Measurements from ENCODE around the gene CFAP74. TPM values are rescaled to one million over a fixed set of nuclear protein-coding genes. Genes with fewer than 3 reads are reported as not detected.

The CFAP74 gene
- total and polyA plus RNA-seq, 2 of the 4 experiments (the other 2 are of a cell fraction): not detected

DNA sequence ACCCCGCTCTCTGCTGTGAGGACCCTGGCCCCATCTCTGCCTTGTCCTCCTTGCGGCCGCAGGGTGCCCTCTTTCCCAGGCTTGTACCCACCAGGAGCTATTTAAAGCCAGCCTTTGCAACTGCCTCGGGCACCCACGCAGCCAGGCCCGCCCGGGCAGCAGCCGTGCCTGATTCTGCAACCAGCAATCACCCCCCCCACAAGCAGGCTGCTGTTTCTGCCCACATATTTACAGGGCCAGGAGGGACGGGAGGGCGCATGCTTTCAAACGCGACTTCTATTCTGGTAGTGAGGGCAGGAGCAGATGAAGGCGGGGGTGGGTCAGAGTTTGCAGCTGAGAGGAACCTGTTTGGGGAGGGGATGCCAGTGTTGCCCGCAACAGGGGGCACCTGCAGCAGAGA, 29.2 kb upstream of the CFAP74 start:
- no peak overlapping the region for H2BK120ac ChIP-seq (ENCODE audit: low read depth, low read length)
- H3K27ac ChIP-seq (ENCODE audit: insufficient read depth, low read length): no peak overlapping the region
- no peak overlapping the region for H3K56ac ChIP-seq (ENCODE audit: extremely low read depth, insufficient read depth, low read length)
- no peak overlapping the region for H2AK5ac ChIP-seq (ENCODE audit: low read depth, low read length)
- no peak overlapping the region for H3K14ac ChIP-seq (replicated peaks; ENCODE audit: low read depth, low read length)
- H3K9me3 ChIP-seq (ENCODE audit: control insufficient read depth, insufficient read depth, low read length): no peaks in the 10 kb centered on the region
- no peak overlapping the region for H3K4ac ChIP-seq (ENCODE audit: low read depth, low read length)
- intact Hi-C loops (cut with micrococcal nuclease): no loop called here
- ChIA-PET POLR2A (ENCODE audit: unreplicated experiment) (no interaction called here), CTCF (no interaction called here)
- H2BK5ac ChIP-seq (ENCODE audit: low read depth, low read length, poor library complexity, severe bottlenecking): no peak overlapping the region
- H3K36me3 ChIP-seq (ENCODE audit: control insufficient read depth, insufficient read depth, low read length): no peaks in the 10 kb centered on the region
- H3K23ac ChIP-seq (ENCODE audit: low read depth, low read length): no peak overlapping the region
- no peak overlapping the region for H2BK20ac ChIP-seq (ENCODE audit: low read depth, low read length)
- H4K20me1 ChIP-seq (ENCODE audit: insufficient read depth, low read length): no peaks in the 10 kb centered on the region
- no peaks in the 10 kb centered on the region for H3K79me1 ChIP-seq (ENCODE audit: low read depth in 1 of 2, low read length in 2 of 2)
- no peak overlapping the region for H3K4me3 ChIP-seq (ENCODE audit: insufficient read depth, low read depth, low read length)
- no peak overlapping the region for H2AFZ ChIP-seq (replicated peaks; ENCODE audit: low read length, poor library complexity)
- peaks cover 42% of the 10 kb centered on the region for H3K27me3 ChIP-seq (ENCODE audit: control insufficient read depth, insufficient read depth, low read length)
- no peak overlapping the region for H3K9ac ChIP-seq (ENCODE audit: low read depth, low read length)
- H3K4me1 ChIP-seq (ENCODE audit: control insufficient read depth, insufficient read depth, low read length): no peaks in the 10 kb centered on the region
- no peak overlapping the region for H3K4me2 ChIP-seq (ENCODE audit: low read depth, low read length)
- no peak overlapping the region for H2BK15ac ChIP-seq (ENCODE audit: low read depth, low read length)
- DNase-seq (no peak), ATAC-seq (ENCODE audit: low read depth) (no peak)
- WGBS, 2 experiments (ENCODE audit: extremely low coverage in 2 of 2, insufficient read length in 1 of 2): 90% methylated on average over 3 of the region's 14 CpGs; no CpG with 5 or more reads in 1 of the 2 experiments
- TF ChIP-seq NFE2L2 (IDR thresholded peaks at IDR 0.05; ENCODE audit: low read depth, low read length) (no peak), CEBPB (IDR thresholded peaks at IDR 0.05; ENCODE audit: low read depth, low read length) (no peak), RFX5 (IDR thresholded peaks at IDR 0.05; ENCODE audit: low read depth, low read length) (no peak), SMC3 (IDR thresholded peaks at IDR 0.05; ENCODE audit: low read depth, low read length) (no peak), BHLHE40 (IDR thresholded peaks at IDR 0.05; ENCODE audit: low read depth, low read length) (no peak), MXI1 (IDR thresholded peaks at IDR 0.05; ENCODE audit: borderline replicate concordance, low read depth, low read length) (no peak), MAZ (IDR thresholded peaks at IDR 0.05; ENCODE audit: borderline replicate concordance, low read depth, low read length) (no peak), MAFK (IDR thresholded peaks at IDR 0.05; ENCODE audit: low read depth, low read length) (no peak), RCOR1 (IDR thresholded peaks at IDR 0.05; ENCODE audit: insufficient replicate concordance, low read length) (no peak), RAD21 (IDR thresholded peaks at IDR 0.05; ENCODE audit: low read length) (no peak), CHD1 (IDR thresholded peaks at IDR 0.05; ENCODE audit: low read depth, low read length) (no peak), FOS (IDR thresholded peaks at IDR 0.05; ENCODE audit: low read depth, low read length) (no peak), POLR2A (IDR thresholded peaks at IDR 0.05; ENCODE audit: low read depth, low read length) (no peak)
- TF ChIP-seq, protein P1, sequence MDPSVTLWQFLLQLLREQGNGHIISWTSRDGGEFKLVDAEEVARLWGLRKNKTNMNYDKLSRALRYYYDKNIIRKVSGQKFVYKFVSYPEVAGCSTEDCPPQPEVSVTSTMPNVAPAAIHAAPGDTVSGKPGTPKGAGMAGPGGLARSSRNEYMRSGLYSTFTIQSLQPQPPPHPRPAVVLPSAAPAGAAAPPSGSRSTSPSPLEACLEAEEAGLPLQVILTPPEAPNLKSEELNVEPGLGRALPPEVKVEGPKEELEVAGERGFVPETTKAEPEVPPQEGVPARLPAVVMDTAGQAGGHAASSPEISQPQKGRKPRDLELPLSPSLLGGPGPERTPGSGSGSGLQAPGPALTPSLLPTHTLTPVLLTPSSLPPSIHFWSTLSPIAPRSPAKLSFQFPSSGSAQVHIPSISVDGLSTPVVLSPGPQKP (IDR thresholded peaks at IDR 0.05; ENCODE audit: borderline replicate concordance, low read depth, low read length): no peak
- TF ChIP-seq, protein P2, sequence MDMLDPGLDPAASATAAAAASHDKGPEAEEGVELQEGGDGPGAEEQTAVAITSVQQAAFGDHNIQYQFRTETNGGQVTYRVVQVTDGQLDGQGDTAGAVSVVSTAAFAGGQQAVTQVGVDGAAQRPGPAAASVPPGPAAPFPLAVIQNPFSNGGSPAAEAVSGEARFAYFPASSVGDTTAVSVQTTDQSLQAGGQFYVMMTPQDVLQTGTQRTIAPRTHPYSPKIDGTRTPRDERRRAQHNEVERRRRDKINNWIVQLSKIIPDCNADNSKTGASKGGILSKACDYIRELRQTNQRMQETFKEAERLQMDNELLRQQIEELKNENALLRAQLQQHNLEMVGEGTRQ (IDR thresholded peaks at IDR 0.05; ENCODE audit: low read depth, low read length): no peak
- TF ChIP-seq, protein P3, sequence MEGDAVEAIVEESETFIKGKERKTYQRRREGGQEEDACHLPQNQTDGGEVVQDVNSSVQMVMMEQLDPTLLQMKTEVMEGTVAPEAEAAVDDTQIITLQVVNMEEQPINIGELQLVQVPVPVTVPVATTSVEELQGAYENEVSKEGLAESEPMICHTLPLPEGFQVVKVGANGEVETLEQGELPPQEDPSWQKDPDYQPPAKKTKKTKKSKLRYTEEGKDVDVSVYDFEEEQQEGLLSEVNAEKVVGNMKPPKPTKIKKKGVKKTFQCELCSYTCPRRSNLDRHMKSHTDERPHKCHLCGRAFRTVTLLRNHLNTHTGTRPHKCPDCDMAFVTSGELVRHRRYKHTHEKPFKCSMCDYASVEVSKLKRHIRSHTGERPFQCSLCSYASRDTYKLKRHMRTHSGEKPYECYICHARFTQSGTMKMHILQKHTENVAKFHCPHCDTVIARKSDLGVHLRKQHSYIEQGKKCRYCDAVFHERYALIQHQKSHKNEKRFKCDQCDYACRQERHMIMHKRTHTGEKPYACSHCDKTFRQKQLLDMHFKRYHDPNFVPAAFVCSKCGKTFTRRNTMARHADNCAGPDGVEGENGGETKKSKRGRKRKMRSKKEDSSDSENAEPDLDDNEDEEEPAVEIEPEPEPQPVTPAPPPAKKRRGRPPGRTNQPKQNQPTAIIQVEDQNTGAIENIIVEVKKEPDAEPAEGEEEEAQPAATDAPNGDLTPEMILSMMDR (conservative IDR thresholded peaks at IDR 0.05; ENCODE audit: low read depth, low read length): no peak
- in situ Hi-C loops (cut with MboI; ENCODE audit: low sequenced_read_pairs): no loop called here
- no TSS peak for BruUV-seq (replicated peaks)
- H4K5ac ChIP-seq (ENCODE audit: low read depth, low read length): no peak overlapping the region
- dilution Hi-C loops (cut with HindIII; ENCODE audit: low sequenced_read_pairs, unreplicated experiment): no loop called here
- H2AK9ac ChIP-seq (replicated peaks; ENCODE audit: low read depth, low read length, poor library complexity): no peak overlapping the region
- H4K8ac ChIP-seq (ENCODE audit: low read depth in 2 of 2, low read length in 2 of 2): no peak overlapping the region
- H3K18ac ChIP-seq (ENCODE audit: low read depth, low read length): no peak overlapping the region
- H4K91ac ChIP-seq (ENCODE audit: insufficient read depth, low read depth, low read length): no peak overlapping the region
- H3K9me1 ChIP-seq (ENCODE audit: insufficient read depth, low read length): no peaks in the 10 kb centered on the region
